Urinary bladder (tissue), 4 donors: ENCODE measurements around the gene UCP2. TPM values are rescaled to one million over a fixed set of nuclear protein-coding genes. Genes with fewer than 3 reads are reported as not detected.
A peak's percentile ranks its signal among the peaks of the same experiment; 100 is the strongest.

Source experiments
- DNase-seq: peaks from one replicate; pipeline ENCODE4 v3.0.0-alpha.2; 2015; ENCODE audit errors: extremely low spot score
- H3K27ac ChIP-seq: one replicate; pipeline ENCODE4 v1.5.1; 2013; ENCODE audit warnings: low read depth, mild to moderate bottlenecking, moderate library complexity
- H3K36me3 ChIP-seq: one replicate; pipeline ENCODE4 v1.6.1; 2013; ENCODE audit warnings: mild to moderate bottlenecking, moderate library complexity; ENCODE audit not compliant: insufficient read depth
- H3K4me1 ChIP-seq: one replicate; pipeline ENCODE4 v1.6.1; 2013; ENCODE audit warnings: mild to moderate bottlenecking, moderate library complexity; ENCODE audit not compliant: insufficient read depth
- H3K4me3 ChIP-seq: one replicate; pipeline ENCODE4 v1.5.1; 2013; ENCODE audit warnings: low read depth, low read length
- WGBS: extraction: QIAGEN DNeasy Blood & Tissue Kit; methylation state at CpG from one replicate; pipeline ENCODE4 v1.1.7; 2013; 5-methylcytosine and 5-hydroxymethylcytosine counted together
- polyA plus RNA-seq: library from polyadenylated mRNA; stranded (reverse); fragments of 200-250 nt; gene quantifications from one replicate; pipeline ENCODE4 v1.2.3, GENCODE V29; 2013
- total RNA-seq: library from RNA; depleted of rRNA; stranded (reverse); fragments of >200 nt; gene quantifications from one replicate; pipeline ENCODE4 v1.2.3, GENCODE V29; 2014
- donor health status: healthy with polysubstance abuse.
- donor health status: healthy.

Gene UCP2
- 16.2 TPM for total RNA-seq
- 29.6 TPM for polyA plus RNA-seq

GRCh38 chr11:73982595-73982989 lies at the start of gene UCP2:
Gene UCP2, minus strand, starts transcription at chr11:73982843. Its CDS starts 4,465 bp downstream, at chr11:73978378.
- no peak for DNase-seq
- Histone ChIP-seq H3K4me3 (peak within 1 kb of the TSS; percentile 57), H3K27ac (peak within 1 kb of the TSS; percentile 88), H3K36me3 (no peaks in the 10 kb centered on the region), H3K4me1 (no peaks in the 10 kb centered on the region)
- WGBS: under 1% methylated on average over 43 of the region's 43 CpGs

- Histone ChIP-seq H3K36me3 (no peaks in the 10 kb centered on the region), H3K27ac (no peak overlapping the region), H3K4me3 (no peak overlapping the region), H3K4me1 (no peaks in the 10 kb centered on the region)
- 90% methylated on average over 9 of the region's 9 CpGs for WGBS
- DNase-seq: no peak
Observed at GRCh38 chr11:74030723-74031676, 48.4 kb upstream of the UCP2 start.

GRCh38 chr11:74025467-74026166 lies 43.0 kb upstream of the UCP2 start:
- no peaks in the 10 kb centered on the region for H3K36me3 ChIP-seq
- H3K4me1 ChIP-seq: no peaks in the 10 kb centered on the region
- DNase-seq: no peak
- 93% methylated on average over 7 of the region's 7 CpGs for WGBS
- no peak overlapping the region for H3K4me3 ChIP-seq
- no peak overlapping the region for H3K27ac ChIP-seq

- no peaks in the 10 kb centered on the region for H3K36me3 ChIP-seq
Observed at GRCh38 chr11:74024261-74025029, 41.8 kb upstream of the UCP2 start.

GRCh38 chr11:74023276-74023675 lies 40.6 kb upstream of the UCP2 start:
- no peak overlapping the region for H3K4me3 ChIP-seq
- DNase-seq: no peak
- no peaks in the 10 kb centered on the region for H3K36me3 ChIP-seq
- H3K27ac ChIP-seq: no peak overlapping the region
- H3K4me1 ChIP-seq: no peaks in the 10 kb centered on the region

More at GRCh38 chr11:74024261-74025029, 41.8 kb upstream of the UCP2 start:
- Histone ChIP-seq H3K4me1 (no peaks in the 10 kb centered on the region), H3K27ac (no peak overlapping the region), H3K4me3 (no peak overlapping the region)
- no peak for DNase-seq
- WGBS: 55% methylated on average over 2 of the region's 2 CpGs

- no peak overlapping the region for H3K4me3 ChIP-seq
- DNase-seq: no peak
- 91% methylated on average over 6 of the region's 6 CpGs for WGBS
- H3K4me1 ChIP-seq: no peaks in the 10 kb centered on the region
- no peak overlapping the region for H3K27ac ChIP-seq
- H3K36me3 ChIP-seq: no peaks in the 10 kb centered on the region
Observed at GRCh38 chr11:74022546-74022945, 39.9 kb upstream of the UCP2 start.

GRCh38 chr11:74021998-74022397 lies 39.4 kb upstream of the UCP2 start:
- no peak overlapping the region for H3K4me3 ChIP-seq
- no peak for DNase-seq
- WGBS: 98% methylated on average over 6 of the region's 6 CpGs
- H3K36me3 ChIP-seq: no peaks in the 10 kb centered on the region
- H3K4me1 ChIP-seq: no peaks in the 10 kb centered on the region
- H3K27ac ChIP-seq: no peak overlapping the region

- Histone ChIP-seq H3K4me3 (no peak overlapping the region), H3K27ac (no peak overlapping the region), H3K36me3 (no peaks in the 10 kb centered on the region), H3K4me1 (no peaks in the 10 kb centered on the region)
- 90% methylated on average over 4 of the region's 4 CpGs for WGBS
- DNase-seq: no peak
Observed at GRCh38 chr11:74020539-74020938, 37.9 kb upstream of the UCP2 start.

- no peak for DNase-seq
- H3K4me3 ChIP-seq: no peak overlapping the region
- no peak overlapping the region for H3K27ac ChIP-seq
- H3K36me3 ChIP-seq: no peaks in the 10 kb centered on the region
- 90% methylated on average over 4 of the region's 4 CpGs for WGBS
- no peaks in the 10 kb centered on the region for H3K4me1 ChIP-seq
Observed at GRCh38 chr11:74019860-74020259, 37.2 kb upstream of the UCP2 start.

- no peak for DNase-seq
- no peaks in the 10 kb centered on the region for H3K36me3 ChIP-seq
- no peaks in the 10 kb centered on the region for H3K4me1 ChIP-seq
- peak overlapping the region; percentile 44 for H3K27ac ChIP-seq
- 67% methylated on average over 4 of the region's 4 CpGs for WGBS
- no peak overlapping the region for H3K4me3 ChIP-seq
Observed at GRCh38 chr11:74019104-74019738, 36.6 kb upstream of the UCP2 start.

- WGBS: 58% methylated on average over 9 of the region's 9 CpGs
- Histone ChIP-seq H3K4me1 (no peaks in the 10 kb centered on the region), H3K36me3 (no peaks in the 10 kb centered on the region), H3K27ac (peak overlapping the region; percentile 24), H3K4me3 (no peak overlapping the region)
- peak; percentile 52 for DNase-seq
Observed at GRCh38 chr11:74018331-74019005, 35.8 kb upstream of the UCP2 start.

- H3K4me1 ChIP-seq: no peaks in the 10 kb centered on the region
- H3K4me3 ChIP-seq: no peak overlapping the region
- no peak overlapping the region for H3K27ac ChIP-seq
- DNase-seq: no peak
- WGBS: 97% methylated on average over 3 of the region's 3 CpGs
- H3K36me3 ChIP-seq: no peaks in the 10 kb centered on the region
Observed at GRCh38 chr11:74017631-74018030, 35.0 kb upstream of the UCP2 start.
